EH (cell line): ENCODE measurements around the gene AP3B1.
A peak's percentile ranks its signal among the peaks of the same experiment; 100 is the strongest.
"Not testable (repeated sequence)": the region's sequence is repeated elsewhere in the genome, so short reads cannot be mapped to it uniquely, and the experiment has no call there.

Experiments used
- DNase-seq: peaks from one replicate; pipeline ENCODE4 v3.0.0-alpha.2; 2015; ENCODE audit warnings: low read depth

The AP3B1 gene

GRCh38 chr5:78137290-78137689, 157.2 kb downstream of the AP3B1 start:
- DNase-seq = no peak

DNA sequence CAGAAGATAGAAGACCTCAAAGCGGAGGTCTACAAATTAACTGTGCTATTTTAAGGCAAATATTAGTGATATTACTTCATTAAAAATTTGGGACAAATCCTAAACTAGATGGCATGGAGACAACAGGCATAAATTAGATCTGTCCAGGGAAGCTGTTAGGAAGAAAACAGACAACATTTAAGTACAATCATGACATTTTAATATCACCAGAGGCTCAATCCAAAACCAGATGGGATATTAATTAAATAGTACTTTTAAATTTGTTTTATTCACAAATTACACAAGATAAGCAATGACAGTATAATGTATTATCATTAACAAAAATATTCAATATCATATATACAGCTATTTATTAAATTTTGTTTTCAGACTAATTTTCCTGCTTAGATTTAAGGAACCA, 161.1 kb downstream of the AP3B1 start:
- DNase-seq = no peak

- DNase-seq = no peak
Measured at GRCh38 chr5:78132507-78132906, 162.0 kb downstream of the AP3B1 start.

DNA sequence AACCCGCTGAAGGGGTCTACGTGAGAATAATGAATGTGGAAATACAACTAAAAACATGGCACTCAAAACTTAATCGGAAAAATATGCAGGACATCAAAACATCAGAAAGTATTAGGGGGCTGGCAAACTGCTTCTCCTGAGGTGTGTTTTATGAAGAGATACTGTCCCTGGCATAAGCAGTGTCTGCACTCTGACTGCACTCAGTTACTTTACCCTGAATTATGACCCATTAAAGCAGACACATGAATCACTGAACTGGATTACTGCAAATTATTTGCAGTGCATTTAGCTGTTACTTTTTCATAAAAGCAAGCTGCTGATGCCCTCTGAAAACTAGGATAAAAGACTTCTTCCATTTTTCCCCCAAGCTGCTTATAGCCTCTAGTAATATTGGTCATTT, 164.9 kb downstream of the AP3B1 start:
- DNase-seq = peak; percentile 2

DNA sequence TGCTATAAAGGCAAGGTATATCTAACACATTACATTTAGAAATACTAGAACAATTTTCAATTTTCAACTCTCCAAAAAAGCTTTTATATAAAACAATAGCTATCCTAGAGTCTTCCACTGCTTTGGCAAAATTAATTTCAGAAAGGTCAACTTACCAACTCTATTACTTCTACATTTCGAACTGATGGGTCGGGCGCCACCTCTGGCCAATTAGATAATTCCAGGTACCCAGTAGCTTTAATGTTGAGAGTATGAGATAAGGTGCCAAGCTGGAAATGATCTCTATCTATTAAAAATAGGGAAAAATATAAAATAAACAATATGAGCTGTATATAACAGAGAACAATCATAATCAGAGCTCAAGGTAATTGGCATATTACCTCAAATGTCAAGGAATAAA, 166.6 kb downstream of the AP3B1 start:
- peak; percentile 1 for DNase-seq

GRCh38 chr5:78126536-78126935, 168.0 kb downstream of the AP3B1 start:
- DNase-seq = no peak

- no peak for DNase-seq
Measured at GRCh38 chr5:78116167-78116566, 178.3 kb downstream of the AP3B1 start.

DNA sequence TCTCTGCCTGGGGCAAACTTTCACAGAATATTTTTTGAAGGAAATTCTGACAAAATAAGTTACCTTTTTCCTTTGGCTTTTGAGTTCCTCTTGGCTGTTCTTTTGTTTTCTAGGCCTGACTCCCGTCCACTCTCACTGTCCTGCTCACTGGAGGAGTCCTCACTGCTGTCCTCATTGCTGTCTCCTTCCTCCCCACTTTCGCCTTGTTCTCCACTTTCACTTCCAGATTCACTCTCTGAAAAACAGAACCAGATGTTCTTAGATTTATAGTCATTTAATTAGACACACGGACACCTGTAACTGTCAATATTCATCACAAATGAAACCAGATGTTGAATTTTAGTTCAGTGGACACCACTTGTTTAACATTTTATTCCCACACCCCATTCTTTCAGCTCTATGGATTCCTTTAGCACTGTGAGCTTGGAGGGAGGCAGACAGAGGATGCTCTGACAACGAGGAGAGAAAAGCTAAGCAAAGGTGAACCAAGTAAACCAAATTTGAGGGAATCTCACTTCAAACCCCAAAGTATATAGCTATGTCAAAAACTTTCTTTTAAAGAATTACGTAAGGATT, 180.7 kb downstream of the AP3B1 start:
- no peak for DNase-seq

GRCh38 chr5:78112931-78113330, 181.6 kb downstream of the AP3B1 start:
- DNase-seq = no peak

GRCh38 chr5:78109891-78110324, 184.6 kb downstream of the AP3B1 start:
- no peak for DNase-seq

DNA sequence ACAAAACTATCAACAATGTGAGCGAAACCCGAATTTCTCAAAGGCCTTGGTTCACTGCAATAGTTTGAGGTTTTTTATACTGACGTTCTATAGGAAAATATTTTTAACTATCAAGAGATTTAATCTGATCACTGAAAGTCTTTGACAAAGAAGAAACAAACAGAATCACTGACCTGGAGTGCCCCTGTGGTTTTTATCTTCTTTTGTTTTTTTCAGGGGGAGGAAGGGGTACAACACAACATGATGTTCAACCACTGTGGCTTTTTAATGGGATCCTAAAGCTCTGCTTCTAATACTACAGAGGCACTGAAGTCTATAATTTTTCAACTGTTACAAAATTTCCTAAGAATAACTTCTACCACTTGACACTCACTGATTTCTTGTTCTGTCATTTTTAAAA, 185.9 kb downstream of the AP3B1 start:
- no peak for DNase-seq

- DNase-seq = no peak
Measured at GRCh38 chr5:78103232-78103918, 191.1 kb downstream of the AP3B1 start.

GRCh38 chr5:78102500-78102899, 192.0 kb downstream of the AP3B1 start:
- peak; percentile 9 for DNase-seq

- no peak for DNase-seq
Measured at GRCh38 chr5:78095125-78095524, 199.4 kb downstream of the AP3B1 start.

DNA sequence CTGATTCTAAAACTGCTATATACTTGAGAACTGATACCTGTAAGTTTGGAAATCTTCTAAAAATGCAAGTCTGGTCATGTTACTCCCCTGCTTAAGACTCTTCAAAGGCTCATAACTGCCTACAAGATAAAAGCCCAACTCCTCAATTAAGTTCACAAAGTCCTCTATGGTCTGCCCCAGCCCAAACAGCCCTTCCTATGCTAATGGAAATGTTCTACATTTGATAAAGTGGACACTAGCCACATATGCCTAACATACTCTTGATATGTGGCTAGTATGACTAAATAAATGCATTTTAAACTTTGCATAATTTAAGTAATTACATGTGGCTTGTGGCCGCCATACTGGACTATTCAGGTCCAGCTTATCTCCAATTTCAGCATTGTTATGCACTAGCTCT, 204.5 kb downstream of the AP3B1 start:
- DNase-seq = no peak

DNA sequence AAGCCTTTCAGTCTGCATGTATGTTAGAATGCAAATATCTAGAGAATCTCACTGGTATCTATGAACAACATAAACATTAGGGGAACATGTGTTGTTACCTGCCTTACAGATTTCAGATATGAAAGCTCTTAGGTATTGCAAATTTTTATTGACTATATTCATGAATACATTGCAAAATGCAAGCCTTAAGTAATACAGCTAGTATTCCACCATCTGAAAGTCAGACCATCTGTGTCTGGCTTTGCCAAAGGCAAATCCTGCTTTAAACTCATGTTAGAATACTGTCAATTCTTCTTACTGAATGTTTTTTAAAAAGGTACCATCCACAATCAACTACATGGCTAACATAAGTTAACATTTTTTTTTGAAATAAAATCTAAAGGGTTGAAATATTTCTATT, 215.6 kb downstream of the AP3B1 start:
- no peak for DNase-seq

GRCh38 chr5:78077369-78078068, 217.0 kb downstream of the AP3B1 start:
- no peak for DNase-seq

DNA sequence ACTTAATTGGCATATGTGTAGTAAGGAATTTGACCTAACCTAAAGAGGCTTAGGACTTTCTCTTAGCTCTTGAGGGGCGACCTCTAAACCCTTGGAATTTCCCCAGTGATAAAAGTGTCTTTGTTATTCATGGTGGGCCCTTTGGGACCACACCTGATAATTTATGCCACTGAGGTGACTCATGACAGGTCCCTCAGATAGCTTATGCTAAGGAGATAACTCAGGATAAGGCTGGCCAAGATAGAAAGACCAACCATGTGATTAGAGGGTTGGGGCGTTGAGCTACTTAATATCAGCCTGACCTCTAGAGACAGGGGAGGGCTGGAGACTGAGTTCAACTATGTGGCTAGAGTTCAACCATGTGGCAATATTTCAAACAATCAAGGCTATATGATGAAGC, 218.1 kb downstream of the AP3B1 start:
- DNase-seq = no peak

DNA sequence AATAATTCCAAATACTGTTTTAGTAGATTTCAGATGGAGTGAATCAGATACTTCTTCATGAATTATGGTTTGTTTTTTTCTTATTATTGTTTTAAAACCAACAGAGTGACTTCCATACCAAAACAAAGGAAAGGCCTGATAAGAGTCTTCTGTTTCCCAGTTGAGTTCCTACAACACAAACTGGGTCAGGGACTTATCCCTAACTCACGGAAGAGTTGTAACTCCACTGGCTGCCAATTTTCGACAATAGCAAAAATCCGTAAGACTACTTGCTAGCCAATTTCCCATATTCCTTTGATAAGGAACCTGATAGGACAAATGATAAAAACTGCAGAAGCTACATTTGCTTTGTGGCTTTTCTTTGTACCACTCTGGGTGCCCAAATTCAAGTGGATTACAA, 219.2 kb downstream of the AP3B1 start:
- DNase-seq = no peak

DNA sequence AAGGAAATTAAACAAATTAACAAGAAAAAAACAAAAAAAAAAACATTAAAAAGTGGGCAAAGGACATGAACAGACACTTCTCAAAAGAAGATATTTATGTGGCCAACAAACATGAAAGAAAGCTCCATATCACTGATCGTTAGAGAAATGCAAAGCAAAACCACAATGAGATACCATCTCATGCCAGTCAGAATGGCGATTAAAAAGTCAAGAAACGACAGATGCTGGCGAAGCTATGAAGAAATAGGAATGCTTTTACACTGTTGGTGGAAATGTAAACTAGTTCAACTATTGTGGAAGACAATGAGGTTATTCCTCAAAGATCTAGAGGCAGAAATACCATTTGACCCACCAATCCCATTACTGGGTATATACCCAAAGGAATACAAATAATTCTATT, 223.8 kb downstream of the AP3B1 start:
- DNase-seq = not testable (repeated sequence)

DNA sequence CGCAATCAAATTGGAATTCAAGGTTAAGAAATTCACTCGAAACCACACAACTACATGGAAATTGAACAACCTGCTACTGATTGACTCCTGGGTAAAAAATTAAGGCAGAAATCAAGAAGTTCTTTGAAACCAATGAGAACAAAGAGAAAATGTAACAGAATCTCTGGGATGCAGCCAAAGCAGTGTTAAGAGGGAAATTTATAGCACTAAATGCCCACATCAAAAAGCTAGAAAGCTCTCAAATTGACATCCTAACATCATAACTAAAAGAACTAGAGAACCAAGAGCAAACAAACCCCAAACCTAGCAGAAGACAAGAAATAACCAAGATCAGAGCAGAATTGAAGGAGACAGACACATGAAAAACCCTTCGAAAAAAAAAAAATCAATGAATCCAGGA, 226.9 kb downstream of the AP3B1 start:
- not testable (repeated sequence) for DNase-seq

DNA sequence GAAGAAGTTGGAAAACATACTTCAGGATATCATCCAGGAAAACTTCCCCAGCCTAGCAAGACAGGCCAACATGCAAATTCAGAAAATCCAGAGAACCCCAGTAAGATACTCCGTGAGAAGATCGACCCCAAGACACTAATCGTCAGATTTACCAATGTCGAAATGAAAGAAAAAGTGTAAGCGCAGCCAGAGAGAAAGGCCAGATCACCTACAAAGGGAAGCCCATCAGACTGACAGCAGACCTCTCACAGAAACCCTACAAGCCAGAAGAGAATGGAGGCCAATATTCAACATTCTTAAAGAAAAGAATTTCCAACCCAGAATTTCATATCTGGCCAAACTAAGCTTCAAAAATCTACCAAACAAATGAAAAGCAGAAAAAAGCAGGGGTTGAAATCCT, 227.8 kb downstream of the AP3B1 start:
- DNase-seq = not testable (repeated sequence)

DNA sequence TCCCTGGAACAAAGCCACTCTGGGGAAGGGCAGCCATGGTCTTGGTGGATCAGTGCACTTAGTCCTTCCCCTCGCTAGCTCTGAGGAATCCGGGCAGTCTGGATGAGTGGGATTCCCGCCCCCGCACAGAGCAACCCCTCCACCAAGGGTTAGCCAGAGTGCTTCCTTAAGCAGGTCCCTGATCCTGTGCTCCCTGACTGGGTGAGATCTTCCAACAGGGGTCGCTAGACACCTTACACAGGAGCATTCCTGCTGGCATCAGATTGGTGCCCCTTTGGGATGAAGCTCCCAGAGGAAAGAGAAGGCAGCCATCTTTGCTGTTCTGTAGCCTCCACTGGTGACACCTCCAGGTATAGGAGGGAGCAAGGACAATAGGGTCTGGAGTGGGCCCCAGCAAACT, 228.8 kb downstream of the AP3B1 start:
- DNase-seq = no peak
